ENCODE data around the gene RAB3IL1.
"Not testable (repeated sequence)": the region's sequence is repeated elsewhere in the genome, so short reads cannot be mapped to it uniquely, and the experiment has no call there.

Gene RAB3IL1

GRCh38 chr11:61954851-61955421 lies 37.6 kb upstream of the RAB3IL1 start:
- Histone ChIP-seq H3K36me3 (ENCODE audit: control insufficient read depth, insufficient read depth, low read length) (no peaks in the 10 kb centered on the region; the same call in 1 of the 2 replicates), H3K27me3 (replicated peaks; ENCODE audit: control insufficient read depth, insufficient read depth, low read length) (no peaks in the 10 kb centered on the region), H3K4me3 (replicated peaks; ENCODE audit: low read depth, low read length) (no peak overlapping the region)
- no peak for TF ChIP-seq CTCF (IDR thresholded peaks at IDR 0.05; ENCODE audit: insufficient read depth, low read length, poor library complexity, severe bottlenecking)
- DNase-seq (ENCODE audit: extremely low read depth, insufficient read length) = no peak

- no peak overlapping the region for H3K4me3 ChIP-seq (replicated peaks; ENCODE audit: low read depth, low read length)
- H3K36me3 ChIP-seq (ENCODE audit: control insufficient read depth, insufficient read depth, low read length) = no peaks in the 10 kb centered on the region; the same call in 1 of the 2 replicates
- H3K27me3 ChIP-seq (replicated peaks; ENCODE audit: control insufficient read depth, insufficient read depth, low read length) = no peaks in the 10 kb centered on the region
These were observed 36.9 kb upstream of the RAB3IL1 start for GRCh38 chr11:61954106-61954850.

GRCh38 chr11:61953632-61954031 lies 36.3 kb upstream of the RAB3IL1 start:
- DNase-seq (ENCODE audit: extremely low read depth, insufficient read length); H3K4me3 ChIP-seq (replicated peaks; ENCODE audit: low read depth, low read length); H3K27me3 ChIP-seq (replicated peaks; ENCODE audit: control insufficient read depth, insufficient read depth, low read length); H3K36me3 ChIP-seq (ENCODE audit: control insufficient read depth, insufficient read depth, low read length): not testable (repeated sequence)

More at GRCh38 chr11:61954106-61954850, 36.9 kb upstream of the RAB3IL1 start:
- DNase-seq (ENCODE audit: extremely low read depth, insufficient read length) = no peak
- TF ChIP-seq CTCF (IDR thresholded peaks at IDR 0.05; ENCODE audit: insufficient read depth, low read length, poor library complexity, severe bottlenecking) = no peak

GRCh38 chr11:61952882-61953281 lies 35.5 kb upstream of the RAB3IL1 start:
- Histone ChIP-seq H3K27me3 (replicated peaks; ENCODE audit: control insufficient read depth, insufficient read depth, low read length) (no peaks in the 10 kb centered on the region), H3K36me3 (ENCODE audit: control insufficient read depth, insufficient read depth, low read length) (no peaks in the 10 kb centered on the region), H3K4me3 (replicated peaks; ENCODE audit: low read depth, low read length) (no peak overlapping the region)
- DNase-seq (ENCODE audit: extremely low read depth, insufficient read length) = no peak
- TF ChIP-seq CTCF (IDR thresholded peaks at IDR 0.05; ENCODE audit: insufficient read depth, low read length, poor library complexity, severe bottlenecking) = no peak

- Histone ChIP-seq H3K4me3 (replicated peaks; ENCODE audit: low read depth, low read length) (no peak overlapping the region), H3K36me3 (ENCODE audit: control insufficient read depth, insufficient read depth, low read length) (no peaks in the 10 kb centered on the region), H3K27me3 (replicated peaks; ENCODE audit: control insufficient read depth, insufficient read depth, low read length) (no peaks in the 10 kb centered on the region)
- no peak for DNase-seq (ENCODE audit: extremely low read depth, insufficient read length)
- TF ChIP-seq CTCF (IDR thresholded peaks at IDR 0.05; ENCODE audit: insufficient read depth, low read length, poor library complexity, severe bottlenecking) = no peak
These were observed 34.2 kb upstream of the RAB3IL1 start for GRCh38 chr11:61951484-61952135.

- Histone ChIP-seq H3K36me3 (ENCODE audit: control insufficient read depth, insufficient read depth, low read length) (no peaks in the 10 kb centered on the region), H3K4me3 (replicated peaks; ENCODE audit: low read depth, low read length) (no peak within 1 kb of the TSS), H3K27me3 (replicated peaks; ENCODE audit: control insufficient read depth, insufficient read depth, low read length) (peaks cover 1% of the 10 kb centered on the region; the same call in 1 of the 2 replicates)
- DNase-seq (ENCODE audit: extremely low read depth, insufficient read length) = no peak
- TF ChIP-seq CTCF (IDR thresholded peaks at IDR 0.05; ENCODE audit: insufficient read depth, low read length, poor library complexity, severe bottlenecking) = no peak
These were observed 32.7 kb upstream of the RAB3IL1 start, which contains the start of gene BEST1 for GRCh38 chr11:61950035-61950547. Gene BEST1 (plus strand): TSS chr11:61950351. CDS start chr11:61951807, 1,456 bp downstream.
